LNCAP (cell line): ENCODE results near the gene SLC36A4.

ENCODE experiments used
- CTCF ChIP-seq: fragments of 450-650 bp; IDR thresholded peaks from 2 replicates; pipeline ENCODE4 v1.5.1; 2017; ENCODE audit warnings: mild to moderate bottlenecking

The SLC36A4 gene

GRCh38 chr11:93160156-93160555 lies 37.6 kb downstream of the SLC36A4 start:
- no peak for TF ChIP-seq CTCF

GRCh38 chr11:93159721-93160120 lies 38.1 kb downstream of the SLC36A4 start:
- TF ChIP-seq CTCF: no peak

- no peak for TF ChIP-seq CTCF
Observed at GRCh38 chr11:93155738-93156137, 42.1 kb downstream of the SLC36A4 start.

DNA sequence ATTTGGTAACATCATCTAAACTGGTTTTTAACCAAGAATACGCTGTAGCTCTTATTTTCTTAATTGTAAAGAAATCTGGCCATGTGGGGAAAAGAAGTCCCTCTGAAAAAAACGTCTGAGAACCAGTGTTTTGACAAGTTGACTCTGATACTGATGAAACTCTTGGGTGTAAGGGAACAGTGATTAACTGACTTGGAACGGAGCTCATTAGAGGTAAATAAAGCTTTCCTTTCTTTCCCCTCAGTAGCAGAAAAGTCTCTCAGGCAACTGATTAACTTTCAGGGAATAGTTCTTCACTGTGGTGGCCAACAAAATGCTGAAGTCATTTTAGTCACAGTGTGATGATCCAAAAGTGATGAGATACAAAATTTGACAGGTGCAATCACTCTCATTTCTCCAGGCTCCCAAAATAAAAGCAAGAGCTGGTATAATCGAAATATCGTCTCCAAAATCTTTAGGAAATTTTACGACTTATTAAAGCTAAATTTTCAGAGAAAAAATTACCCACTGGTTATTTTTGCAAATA lies 52.3 kb downstream of the SLC36A4 start:
- no peak for TF ChIP-seq CTCF

DNA sequence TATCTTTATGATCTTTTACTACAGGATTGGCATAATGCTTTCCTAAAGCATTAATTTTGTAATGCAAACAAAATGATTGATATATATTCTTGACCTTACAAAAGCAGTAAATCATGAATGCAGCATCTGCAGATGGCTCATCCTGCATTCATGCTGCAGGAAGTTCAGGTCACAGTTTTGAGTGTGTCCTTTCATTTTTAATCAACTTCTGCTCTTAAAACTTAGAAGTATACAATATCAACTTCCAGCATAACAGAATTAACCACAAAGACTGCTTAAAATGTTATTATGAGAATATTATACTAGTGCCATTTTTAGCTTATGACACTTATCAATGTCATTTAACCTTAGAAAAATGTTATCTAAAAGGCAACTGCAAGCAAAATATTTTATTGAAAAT lies 54.0 kb downstream of the SLC36A4 start:
- no peak for TF ChIP-seq CTCF

DNA sequence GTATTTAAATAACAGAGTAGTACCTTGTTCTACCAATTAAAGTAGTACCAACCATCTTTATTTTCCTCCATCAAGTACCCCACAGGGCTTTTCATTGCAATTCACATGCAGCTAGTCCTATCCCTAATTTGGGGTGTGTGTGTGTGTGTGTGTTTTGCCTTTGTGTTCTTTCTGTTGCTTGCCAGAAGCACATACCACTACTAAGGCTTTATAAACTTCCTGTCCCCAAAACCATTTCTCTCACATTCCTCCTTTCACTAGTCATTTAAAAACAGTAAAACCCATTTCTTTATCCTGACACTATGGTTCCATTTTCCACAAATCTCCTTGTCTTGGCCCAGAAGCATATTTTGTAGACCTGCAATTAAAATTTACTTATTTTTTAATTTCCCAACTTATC lies 54.6 kb downstream of the SLC36A4 start:
- no peak for TF ChIP-seq CTCF

DNA sequence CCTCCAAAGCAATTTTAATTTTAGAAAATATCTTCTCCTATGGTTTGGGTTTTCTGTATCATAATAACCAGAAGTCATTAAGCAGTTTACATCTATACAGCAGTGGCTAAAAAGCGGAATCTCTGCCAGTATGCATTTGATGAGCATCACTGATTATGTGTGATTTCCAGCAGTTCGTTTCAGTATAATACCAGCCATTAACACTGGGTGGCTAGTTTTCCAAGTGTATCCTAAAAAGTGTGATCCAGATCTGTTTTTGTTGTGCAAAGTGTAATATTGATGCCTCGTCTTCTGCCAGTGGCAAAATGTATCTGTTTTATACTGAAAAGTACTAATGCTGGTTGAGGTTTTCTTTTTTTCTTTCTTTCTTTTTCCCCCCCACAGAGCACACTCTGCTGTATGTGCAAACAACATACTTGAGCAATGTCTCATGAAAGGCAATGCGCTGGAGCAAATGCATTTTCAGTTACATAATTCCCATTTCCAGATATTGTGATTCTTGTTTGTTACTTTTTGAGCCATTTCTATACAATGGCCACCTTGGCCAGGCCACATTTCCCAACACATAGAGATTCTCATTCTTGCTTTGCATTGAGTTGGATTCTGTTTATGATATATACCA lies 64.2 kb downstream of the SLC36A4 start:
- no peak for TF ChIP-seq CTCF

GRCh38 chr11:93132836-93133235 lies 65.0 kb downstream of the SLC36A4 start:
- no peak for TF ChIP-seq CTCF
